Choroid plexus epithelial cell (primary cell): ENCODE measurements around the gene TNRC6B.

ENCODE experiments used
- DNase-seq: peaks from one replicate; pipeline ENCODE4 v3.0.0-alpha.2; 2010; ENCODE audit warnings: low read depth
- H3K4me3 ChIP-seq: 2 replicates; pipeline ENCODE4 v1.5.1; 2011; ENCODE audit warnings: low read depth, mild to moderate bottlenecking, control low read depth, low read length, moderate library complexity
- TF ChIP-seq, protein P1 (sequence below): conservative IDR thresholded peaks from 2 replicates; pipeline ENCODE4 v1.5.1; 2011; ENCODE audit warnings: low read depth, mild to moderate bottlenecking, control low read depth, inconsistent platforms, low read length, moderate library complexity

TNRC6B gene

GRCh38 chr22:40251106-40251505 is 73.4 kb downstream of the TNRC6B start:
- TF ChIP-seq, protein P1, sequence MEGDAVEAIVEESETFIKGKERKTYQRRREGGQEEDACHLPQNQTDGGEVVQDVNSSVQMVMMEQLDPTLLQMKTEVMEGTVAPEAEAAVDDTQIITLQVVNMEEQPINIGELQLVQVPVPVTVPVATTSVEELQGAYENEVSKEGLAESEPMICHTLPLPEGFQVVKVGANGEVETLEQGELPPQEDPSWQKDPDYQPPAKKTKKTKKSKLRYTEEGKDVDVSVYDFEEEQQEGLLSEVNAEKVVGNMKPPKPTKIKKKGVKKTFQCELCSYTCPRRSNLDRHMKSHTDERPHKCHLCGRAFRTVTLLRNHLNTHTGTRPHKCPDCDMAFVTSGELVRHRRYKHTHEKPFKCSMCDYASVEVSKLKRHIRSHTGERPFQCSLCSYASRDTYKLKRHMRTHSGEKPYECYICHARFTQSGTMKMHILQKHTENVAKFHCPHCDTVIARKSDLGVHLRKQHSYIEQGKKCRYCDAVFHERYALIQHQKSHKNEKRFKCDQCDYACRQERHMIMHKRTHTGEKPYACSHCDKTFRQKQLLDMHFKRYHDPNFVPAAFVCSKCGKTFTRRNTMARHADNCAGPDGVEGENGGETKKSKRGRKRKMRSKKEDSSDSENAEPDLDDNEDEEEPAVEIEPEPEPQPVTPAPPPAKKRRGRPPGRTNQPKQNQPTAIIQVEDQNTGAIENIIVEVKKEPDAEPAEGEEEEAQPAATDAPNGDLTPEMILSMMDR, result no peak
- no peak overlapping the region for H3K4me3 ChIP-seq
- DNase-seq, result no peak

DNA sequence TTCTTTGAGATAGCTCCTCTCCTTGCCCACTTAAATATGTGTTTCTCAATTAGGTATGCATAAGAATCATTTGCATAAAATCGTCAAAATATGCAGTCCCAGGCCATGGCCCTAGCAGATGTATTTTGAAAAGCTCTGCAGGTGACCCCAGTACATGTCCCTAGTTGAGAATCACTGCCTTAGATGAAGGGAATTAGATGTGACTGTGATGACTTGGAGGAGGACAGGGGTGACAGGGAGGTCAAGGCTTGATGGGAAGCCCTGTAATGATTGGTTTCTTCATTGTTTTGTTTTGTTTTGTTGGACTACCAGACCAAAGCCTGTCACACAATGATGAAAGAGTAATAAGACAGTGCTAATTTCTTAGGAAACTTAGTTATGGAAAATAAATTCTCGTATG is 74.4 kb downstream of the TNRC6B start:
- H3K4me3 ChIP-seq, result no peak overlapping the region
- TF ChIP-seq, protein P1, result no peak
- DNase-seq, result no peak

- TF ChIP-seq, protein P1, result no peak
- H3K4me3 ChIP-seq, result no peak overlapping the region
- DNase-seq, result no peak
These were observed 78.8 kb downstream of the TNRC6B start for GRCh38 chr22:40256516-40256915.

DNA sequence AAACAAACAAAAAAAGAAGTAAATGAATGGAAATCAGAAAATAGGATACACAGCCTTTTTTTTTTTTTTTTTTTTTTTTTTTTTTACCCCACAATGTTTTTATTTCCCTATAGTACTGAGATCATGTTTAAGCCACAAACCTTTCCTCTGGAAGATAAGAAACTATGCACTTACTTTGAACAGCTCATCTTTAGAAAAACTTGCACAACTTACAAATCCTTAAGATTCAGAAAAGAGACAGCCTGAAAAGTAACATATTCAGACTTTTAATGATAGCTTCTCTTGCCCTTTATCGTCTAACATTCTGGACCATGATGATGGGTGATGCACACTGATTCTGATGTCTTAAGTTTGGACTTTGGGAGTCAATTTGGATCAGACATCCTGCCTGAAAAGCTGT is 80.3 kb downstream of the TNRC6B start:
- H3K4me3 ChIP-seq, result no peak overlapping the region
- TF ChIP-seq, protein P1, result no peak
- DNase-seq, result peak; percentile 61

- peak; percentile 54 for DNase-seq
- TF ChIP-seq, protein P1, result no peak
- H3K4me3 ChIP-seq, result no peak overlapping the region
These were observed 80.8 kb downstream of the TNRC6B start for GRCh38 chr22:40258501-40258915.

DNA sequence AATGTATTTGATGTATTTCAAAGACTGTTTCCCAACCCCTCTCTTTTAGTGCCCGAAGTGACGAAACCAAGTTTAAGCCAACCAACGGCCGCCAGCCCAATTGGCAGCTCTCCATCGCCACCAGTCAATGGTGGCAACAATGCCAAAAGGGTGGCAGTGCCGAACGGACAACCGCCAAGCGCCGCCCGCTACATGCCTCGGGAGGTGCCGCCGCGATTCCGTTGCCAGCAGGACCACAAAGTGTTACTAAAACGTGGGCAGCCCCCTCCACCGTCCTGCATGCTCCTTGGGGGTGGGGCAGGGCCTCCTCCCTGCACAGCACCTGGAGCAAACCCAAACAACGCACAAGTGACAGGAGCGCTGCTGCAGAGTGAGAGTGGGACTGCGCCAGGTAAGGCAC is 84.1 kb downstream of the TNRC6B start:
- H3K4me3 ChIP-seq, result no peak overlapping the region
- TF ChIP-seq, protein P1, result no peak
- no peak for DNase-seq

DNA sequence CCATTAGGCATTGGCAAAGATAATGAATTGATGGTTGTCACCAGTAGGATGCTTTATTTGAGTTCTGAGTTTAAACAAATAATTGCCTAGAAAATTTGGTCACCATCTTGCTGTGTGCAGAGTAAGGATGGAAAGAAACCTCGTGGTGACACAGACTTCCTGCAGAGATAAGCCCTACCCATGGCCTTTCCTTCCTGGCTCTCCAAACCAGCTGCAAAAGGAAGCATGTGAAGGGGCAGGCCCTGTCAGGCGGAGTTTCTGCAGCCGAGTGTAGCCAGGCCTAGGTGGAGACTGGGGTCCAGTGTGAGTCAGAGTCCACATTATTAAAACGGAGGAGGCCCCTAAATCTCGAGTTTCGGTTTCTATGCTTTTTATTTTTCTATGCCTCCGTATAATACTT is 85.5 kb downstream of the TNRC6B start:
- peak; percentile 69 for DNase-seq
- TF ChIP-seq, protein P1, result no peak
- no peak overlapping the region for H3K4me3 ChIP-seq
